ENCODE data around the gene PAGE2B.
A peak's percentile ranks its signal among the peaks of the same experiment; 100 is the strongest.
"Not testable (repeated sequence)": the region's sequence is repeated elsewhere in the genome, so short reads cannot be mapped to it uniquely, and the experiment has no call there.

The PAGE2B gene, protein sequence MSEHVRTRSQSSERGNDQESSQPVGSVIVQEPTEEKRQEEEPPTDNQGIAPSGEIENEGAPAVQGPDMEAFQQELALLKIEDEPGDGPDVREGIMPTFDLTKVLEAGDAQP

DNA sequence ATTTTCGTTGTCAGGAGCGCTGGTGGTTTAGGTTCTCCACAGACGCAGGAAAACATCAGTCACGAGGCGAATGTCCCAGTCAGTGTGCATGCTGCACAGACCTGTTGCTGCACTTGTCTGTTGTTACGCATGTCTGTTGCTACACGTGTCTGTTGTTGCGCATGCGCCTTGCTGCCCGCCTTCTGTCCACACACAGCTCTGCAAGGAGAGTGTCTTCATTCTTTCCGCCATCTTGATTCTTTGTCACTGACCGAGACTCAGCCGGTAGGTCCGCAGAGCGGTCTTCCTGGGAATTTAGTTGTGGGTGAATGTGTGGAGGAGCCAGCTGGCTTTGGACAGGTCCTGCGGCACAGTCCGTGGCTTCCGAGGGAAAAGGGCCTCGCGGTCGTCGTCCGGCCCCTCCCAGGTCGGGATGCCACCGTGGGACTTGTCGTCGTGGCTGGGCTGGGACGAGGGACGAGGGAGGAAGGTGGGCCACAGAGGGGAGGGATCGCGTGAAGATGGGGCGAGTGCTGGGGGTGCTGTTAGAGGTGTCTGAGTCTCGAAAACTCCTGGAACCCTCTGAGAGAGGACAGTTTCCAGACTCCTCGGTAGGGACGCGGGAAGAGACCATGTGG is at the start of gene PAGE2B:
Gene PAGE2B, plus strand, starts transcription at position 180 of the 617 bp plus-strand sequence. CDS start 1,012 bp downstream, outside the sequence.
- no peak for DNase-seq (ENCODE audit: low spot score)

DNA sequence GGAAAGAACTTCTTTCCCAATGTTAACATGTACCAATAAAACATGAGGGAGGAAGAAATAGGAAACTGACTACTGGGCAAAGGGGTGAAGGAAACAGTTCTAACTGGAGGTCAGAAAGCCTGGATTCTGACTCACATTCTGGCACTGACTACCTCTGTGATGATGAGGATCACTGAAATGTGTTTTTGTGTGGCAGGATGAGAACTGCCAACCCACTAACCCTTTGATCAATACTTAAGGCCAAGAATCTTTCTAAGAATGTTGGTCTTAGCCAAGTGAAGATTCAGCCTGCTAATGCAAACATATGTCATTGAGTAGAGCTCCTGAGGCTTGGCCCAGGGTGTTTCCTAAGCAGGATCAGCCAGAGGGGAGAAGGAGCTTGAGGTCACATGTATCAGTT is 48.7 kb upstream of the PAGE2B start:
- peak; percentile 24 for DNase-seq (ENCODE audit: low spot score)

DNA sequence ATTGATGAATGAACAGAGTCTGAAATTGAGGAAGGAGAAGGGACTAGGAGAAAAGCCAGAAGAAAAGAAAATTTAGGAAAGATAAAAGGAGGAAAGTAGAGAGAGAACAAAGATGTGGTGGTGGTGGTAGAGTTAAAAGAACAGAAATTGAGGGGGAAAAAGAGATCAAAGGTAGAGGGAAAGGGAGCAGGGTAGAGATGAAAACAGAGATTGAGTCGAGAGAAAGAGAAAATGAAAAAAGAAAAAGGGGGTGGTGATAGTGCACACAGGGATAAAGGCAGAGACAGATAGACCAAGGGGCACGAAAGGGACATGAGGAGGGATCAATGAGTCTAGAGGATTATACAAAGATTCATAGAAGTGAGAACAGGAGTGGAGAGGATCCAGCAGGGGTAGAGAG is 48.0 kb upstream of the PAGE2B start:
- no peak for DNase-seq (ENCODE audit: low spot score)

DNA sequence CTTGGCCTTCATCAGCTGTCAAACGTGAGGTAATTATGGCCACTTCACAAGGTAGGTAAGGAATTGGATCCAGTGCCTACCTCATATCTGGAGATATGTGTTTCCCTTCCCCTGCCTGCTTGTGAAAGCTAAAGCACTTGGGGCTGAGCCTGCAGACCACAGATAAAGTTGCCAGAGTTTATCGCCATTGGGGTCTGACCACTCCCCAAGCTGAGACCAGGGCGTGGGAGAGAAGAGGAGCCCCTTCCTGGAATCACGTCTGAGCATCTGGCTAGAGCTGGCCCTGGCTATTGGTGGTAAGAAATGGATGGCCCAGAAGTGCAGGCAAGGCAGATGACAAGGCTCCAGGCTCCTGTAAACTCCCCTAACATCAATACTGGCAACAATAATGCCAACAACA is 46.8 kb upstream of the PAGE2B start:
- DNase-seq (ENCODE audit: low spot score), result no peak

DNA sequence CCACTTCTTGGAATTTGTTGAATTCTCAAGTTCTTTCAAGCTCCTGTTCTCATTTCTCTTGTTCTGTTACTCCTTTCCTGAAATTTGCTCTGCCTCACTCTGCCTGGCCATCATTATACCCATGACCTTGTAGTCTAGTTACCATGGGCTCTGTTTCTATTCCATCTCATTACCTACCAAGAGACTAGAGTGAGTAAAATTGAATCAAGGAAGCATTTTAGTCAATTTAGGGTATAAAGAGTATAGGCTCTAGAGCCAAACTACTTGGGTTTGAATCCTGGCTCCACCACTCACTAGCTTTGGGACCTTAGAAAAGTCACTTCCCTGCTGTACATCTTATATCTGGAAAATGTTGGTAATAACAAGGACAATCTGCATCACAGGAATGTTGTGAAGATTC is 46.2 kb upstream of the PAGE2B start:
- no peak for DNase-seq (ENCODE audit: low spot score)

DNA sequence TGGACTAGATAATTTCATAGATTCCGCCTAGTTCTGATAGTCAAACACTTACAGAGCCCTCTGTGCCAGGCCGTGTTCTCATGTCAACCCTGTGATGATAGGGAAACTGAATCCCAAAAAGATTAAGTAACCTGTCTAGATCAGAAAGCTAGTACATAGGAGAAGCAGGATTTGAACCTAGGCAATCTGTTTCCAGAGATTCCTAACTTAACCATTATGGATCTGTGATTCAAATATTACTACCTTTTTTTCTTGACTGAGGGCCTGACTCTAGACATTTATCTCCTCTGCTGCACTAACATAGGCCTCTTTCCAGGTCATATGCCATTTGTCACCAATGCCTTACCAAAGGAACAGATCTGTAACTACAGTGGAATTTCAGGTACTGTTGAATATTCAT is 45.5 kb upstream of the PAGE2B start:
- DNase-seq (ENCODE audit: low spot score), result no peak

DNA sequence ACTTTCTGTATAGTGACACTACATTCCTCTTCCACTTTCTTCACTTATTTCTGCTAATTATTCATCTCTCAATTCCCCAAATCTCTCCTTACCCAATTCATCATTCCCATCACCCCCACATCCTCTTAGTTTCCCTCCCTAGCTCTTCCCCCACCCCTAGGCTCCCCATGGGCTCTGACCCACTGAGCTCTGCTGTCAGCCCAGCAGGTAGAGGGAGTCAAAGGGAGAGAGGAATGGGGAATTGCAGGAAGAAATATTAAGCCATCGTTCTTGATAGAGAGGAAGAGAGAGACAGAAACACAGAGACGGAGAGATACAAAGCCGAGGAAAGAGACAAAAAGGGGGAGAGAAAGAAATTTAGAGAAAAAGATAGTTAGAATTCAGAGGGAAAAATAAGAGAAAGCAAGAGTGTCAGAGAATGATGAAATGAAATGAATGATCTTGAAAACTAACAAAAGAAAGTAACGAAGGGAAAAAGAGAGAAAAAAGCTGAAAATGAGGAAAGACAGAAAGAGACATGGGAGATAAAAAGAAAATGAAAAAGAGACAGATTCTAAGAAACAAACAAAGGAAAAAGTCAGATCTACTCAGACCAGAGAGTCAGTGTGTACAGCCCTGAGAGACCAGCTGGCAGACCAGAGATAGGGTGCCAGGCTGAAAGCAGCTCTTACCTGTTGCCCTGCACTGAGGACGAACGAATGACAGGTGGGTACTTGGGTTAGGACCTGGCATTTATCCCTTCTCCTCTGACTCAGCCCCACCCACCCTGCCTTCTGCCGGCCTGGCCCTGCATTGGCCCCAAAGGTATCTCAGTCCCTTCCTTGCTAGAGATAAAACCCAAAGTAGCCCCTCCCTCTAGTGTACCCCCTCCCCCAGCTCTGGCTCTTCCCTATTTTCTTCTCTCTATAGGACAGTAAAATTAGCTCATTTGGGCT is 44.3 kb upstream of the PAGE2B start, which contains the start of gene ALAS2:
Gene ALAS2, minus strand, starts transcription at position 707 of the 935 bp plus-strand sequence. CDS start 4,977 bp downstream, outside the sequence.
- no peak for DNase-seq (ENCODE audit: low spot score)

DNA sequence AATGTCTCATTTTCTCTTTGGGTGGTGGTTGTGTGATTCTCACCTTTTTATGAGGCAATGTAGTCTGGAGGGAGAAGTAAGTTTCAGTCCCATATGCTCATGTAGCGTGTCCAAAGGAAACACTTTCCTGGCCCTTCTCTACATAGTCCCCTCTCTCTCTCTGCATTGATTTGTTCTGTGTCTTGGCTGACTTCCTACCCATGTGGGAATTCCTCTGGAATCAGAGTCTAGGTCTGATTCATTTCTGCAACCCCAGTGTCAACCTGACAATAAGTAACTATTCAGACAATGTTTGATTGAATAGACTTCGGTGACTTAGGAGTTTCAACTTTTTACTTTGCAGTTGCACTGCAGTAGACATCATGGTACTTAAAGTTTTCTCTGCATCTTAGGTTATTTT is 41.4 kb upstream of the PAGE2B start:
- no peak for DNase-seq (ENCODE audit: low spot score)

DNA sequence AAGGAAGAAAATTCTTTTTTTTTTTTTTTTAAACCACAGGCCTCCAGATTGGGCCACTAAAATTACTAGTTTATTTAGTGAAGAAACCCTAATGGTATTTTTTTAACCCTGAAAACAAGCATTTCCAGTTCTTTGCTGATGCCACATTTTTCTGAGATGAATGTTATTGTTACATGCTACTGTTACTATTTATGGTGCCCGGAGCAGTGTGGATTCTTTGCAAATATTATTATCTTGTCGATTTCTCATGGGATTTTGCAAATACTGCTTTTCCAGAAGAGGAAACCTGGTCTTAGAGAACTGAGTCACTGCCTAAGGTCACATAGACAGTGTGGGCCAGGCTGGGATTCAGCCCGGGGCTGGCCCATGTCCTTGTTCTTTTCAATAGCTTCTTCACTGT is 35.4 kb upstream of the PAGE2B start:
- DNase-seq (ENCODE audit: low spot score), result no peak

DNA sequence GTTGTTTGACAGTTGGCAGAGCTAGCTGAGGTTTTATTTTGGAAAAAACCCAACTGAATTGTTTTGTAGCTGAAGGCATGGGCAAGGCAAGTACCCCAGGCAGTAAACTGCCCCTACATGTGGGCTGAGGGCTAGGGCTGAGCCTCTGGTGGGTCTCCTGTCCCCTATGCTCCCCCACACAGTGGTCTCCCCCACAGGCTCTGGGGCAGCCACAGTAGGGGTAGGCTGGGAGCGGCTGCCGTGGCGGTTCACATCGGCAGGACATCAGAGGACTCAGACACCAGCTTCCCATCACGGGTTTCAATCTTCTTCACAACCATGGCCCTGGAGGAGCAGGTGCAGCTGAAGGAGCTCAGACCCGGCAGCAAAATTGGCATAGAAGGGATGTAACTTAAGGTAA is 33.3 kb upstream of the PAGE2B start:
- DNase-seq (ENCODE audit: low spot score), result no peak

DNA sequence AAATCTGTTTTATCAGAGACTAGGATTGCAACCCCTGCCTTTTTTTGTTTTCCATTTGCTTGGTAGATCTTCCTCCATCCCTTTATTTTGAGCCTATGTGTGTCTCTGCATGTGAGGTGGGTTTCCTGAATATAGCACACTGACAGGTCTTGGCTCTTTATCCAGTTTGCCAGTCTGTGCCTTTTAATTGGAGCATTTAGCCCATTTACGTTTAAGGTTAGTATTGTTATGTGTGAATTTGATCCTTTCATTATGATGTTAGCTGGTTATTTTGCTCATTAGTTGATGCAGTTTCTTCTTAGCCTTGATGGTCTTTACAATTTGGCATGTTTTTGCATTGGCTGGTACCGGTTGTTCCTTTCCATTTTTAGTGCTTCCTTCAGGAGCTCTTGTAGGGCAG is 24.2 kb upstream of the PAGE2B start:
- not testable (repeated sequence) for DNase-seq (ENCODE audit: low spot score)

DNA sequence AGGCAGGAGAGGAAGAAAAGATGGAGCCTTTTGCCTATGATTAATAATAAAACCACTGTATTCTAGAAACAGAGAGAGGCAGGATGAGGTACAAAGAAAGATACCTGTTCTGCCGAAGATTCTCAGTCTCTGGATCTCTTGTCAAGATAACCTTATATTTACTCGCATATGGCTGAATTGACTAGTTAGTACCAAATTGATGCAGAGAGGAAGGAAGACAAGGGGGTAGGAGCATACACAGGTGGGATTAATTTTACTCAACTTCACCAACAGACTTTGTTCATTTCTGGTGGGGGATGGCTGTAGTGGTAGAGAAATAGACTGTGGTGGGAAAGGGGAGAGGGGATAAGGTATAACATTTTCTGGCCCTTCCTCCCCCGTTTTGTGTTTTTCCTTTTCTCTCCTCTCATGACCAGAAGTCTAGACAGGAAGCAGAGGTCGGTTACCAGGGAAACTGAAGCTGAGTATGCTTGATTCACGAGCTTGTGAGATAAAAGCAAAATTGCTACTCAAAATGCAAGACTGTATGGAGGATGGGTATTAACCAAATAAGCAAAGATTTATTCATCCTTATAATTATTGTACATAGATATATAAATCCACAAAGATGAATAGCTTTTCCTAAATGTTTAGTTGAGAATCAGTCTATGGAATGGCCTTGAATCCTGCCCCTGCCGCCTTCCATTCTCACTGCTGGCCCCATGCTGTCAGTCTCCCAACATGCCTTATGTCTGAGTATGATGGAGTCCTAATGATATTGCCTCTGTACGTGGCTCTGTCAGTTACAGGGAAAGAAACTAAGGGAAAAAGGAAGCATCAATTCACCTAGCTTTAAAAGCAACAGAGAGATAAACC is 17.8 kb upstream of the PAGE2B start:
- no peak for DNase-seq (ENCODE audit: low spot score)

DNA sequence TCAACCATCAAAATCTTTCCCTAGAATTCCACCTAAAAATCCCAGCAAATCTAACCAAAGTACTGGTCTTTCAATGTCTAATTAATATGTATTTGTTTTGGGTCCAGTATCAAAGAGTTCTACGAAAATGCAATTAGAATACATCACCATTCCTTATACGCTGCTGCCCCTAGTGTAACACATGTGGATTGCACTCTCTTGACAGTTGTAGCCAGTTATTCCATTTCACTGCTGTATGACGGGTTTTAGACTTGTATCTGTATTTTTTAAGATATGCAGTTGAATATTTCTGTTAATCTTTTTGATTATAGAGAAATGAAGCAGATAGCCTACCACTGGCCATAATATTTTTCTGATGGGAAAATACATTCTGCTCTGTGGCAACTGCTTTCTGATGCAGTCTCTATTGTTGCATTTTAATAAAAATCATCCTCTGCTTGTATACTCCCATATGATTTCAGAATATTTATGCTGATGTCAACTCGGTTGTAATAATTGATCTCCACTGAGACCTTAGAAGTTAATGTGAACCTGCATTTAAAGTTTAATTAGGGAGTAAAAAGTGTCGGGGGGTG is 17.1 kb upstream of the PAGE2B start:
- peak; percentile 52 for DNase-seq (ENCODE audit: low spot score)

DNA sequence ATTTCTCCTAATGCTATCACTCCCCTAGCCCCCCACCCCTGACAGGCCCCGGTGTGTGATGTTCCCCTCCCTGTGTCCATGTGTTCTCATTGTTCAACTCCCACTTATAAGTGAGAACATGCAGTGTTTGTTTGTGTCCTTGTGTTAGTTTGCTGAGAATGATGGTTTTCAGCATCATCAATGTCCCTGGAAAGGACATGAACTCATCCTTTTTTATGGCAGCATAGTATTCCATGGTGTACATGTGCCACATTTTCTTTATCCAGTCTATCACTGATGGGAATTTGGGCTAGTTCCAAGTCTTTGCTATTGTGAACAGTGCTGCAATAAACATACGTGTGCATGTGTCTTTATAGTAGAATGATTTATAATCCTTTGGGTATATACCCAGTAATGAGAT is 7.7 kb upstream of the PAGE2B start:
- not testable (repeated sequence) for DNase-seq (ENCODE audit: low spot score)

DNA sequence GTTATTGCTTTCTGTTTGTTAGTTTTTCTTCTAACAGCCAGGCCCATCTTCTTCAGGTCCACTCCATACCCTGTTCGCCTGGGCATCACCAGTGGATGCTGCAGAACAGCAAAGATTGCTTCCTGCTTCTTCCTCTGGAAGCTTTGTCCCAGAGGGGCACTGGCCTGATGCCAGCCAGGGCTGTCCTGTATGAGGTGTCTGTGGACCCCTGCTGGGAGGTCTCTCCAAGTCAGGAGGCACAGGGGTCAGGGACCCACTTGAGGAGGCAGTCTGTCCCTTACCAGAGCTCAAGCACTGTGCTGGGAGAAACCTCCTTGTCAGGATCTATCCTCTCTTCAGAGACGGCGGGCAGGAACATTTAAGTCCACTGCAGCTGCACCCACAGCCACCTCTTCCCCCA is 2.5 kb upstream of the PAGE2B start:
- no peak for DNase-seq (ENCODE audit: low spot score)

DNA sequence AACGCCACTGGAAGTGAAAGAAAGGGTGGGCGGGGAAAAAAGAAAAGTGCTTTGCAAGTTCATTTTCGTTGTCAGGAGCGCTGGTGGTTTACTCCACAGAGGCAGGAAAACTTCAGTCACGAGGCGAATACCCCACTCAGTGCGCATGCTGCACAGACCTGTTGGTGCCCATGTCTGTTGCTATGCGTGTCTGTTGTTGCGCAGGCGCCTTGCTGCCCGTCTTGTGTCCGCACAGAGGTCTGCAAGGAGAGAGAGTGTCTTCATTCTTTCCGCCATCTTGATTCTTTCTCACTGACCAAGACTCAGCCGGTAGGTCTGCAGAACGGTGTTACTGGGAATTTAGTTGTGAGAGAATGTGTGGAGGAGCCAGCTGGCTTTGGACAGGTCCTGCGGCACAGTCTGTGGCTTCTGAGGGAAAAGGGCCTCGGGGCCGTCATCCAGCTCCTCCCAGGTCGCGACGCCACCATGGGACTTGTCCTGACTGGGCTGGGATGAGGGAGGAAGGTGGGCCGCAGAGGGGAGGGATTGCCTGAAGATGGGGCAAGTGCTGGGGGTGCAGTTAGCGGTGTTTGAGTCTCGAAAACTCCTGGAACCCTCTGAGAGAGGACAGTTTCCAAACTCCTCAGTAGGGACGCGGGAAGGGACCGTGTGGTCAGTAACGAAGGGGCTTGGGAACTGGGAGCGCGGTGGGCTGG is 14.1 kb downstream of the PAGE2B start, which contains the start of gene PAGE2:
Gene PAGE2, plus strand, starts transcription at position 224 of the 695 bp plus-strand sequence. CDS start 1,003 bp downstream, outside the sequence.
- no peak for DNase-seq (ENCODE audit: low spot score)

DNA sequence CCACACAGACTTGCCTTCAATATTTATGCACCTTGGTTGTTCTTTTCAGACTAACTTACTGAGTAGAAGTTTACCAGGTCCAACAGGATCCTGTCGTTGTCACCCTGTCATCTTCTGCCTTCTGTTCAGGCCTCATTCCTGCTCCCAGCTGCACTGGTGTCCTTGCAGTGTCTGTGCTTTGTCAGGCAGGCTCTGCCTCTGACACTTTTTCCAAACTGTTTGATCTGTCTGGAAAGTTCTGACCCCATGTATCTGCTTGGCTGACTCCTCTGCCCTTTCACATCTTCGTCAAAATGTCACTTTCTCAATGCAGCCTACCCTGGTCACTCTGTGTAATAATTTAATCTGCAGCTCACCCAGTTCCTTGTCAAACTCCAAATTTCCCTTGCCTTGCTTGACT is 23.9 kb downstream of the PAGE2B start:
- DNase-seq (ENCODE audit: low spot score), result no peak

DNA sequence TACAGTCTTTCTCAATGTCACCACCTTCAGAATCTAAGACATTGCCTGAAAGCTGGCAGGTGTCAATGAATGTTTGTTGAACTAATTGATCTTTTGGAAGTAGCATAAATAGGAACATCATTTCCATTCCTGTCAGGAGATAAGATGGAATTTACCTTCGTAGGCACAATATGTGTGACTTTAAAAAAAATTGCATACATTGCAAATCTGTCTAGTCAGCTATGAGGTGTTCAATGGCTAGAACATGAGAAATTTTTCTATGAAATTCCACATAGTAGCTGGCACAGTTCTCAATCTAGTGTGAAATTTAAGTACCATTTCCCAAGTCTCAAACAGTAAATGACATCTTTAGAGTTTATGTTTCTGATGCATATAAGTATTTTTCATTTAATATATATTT is 24.3 kb downstream of the PAGE2B start:
- no peak for DNase-seq (ENCODE audit: low spot score)

DNA sequence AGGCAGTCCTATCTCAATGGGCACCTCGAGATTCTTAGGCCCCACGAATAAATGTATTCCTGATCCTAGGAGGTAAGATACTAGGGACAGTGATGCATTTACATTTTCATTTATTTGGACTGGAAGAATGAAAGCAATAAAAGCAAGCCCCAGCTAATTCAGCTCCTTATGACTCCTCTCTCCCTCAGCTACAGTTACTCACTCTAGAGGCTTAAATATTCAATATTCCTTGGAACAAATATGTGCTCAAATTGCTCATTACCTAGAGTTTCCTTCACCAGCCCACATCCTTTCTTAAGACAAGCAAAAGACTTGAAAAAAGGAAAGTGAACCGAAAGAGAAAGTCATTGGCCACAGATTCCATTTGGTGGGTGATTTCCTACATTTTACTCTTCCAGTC is 27.9 kb downstream of the PAGE2B start:
- DNase-seq (ENCODE audit: low spot score), result no peak

DNA sequence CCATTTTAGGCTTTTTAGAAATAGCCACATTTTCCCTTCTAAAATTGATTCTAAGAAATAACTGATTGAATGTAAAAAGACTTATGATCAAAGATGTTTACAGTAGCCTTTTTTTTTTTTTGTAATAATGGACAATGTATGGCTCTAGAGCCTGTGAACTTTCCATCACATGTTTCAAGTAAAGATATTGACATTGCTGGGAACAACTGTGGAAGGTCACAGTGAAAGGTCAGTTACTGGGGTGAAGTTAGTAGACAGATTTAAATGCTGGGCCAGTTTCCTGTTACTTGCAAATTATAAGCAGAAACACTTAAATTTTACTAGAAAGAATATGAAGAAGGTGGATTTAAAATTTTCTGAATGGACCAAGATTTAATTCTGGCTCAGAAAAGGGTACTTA is 32.4 kb downstream of the PAGE2B start:
- DNase-seq (ENCODE audit: low spot score), result no peak

DNA sequence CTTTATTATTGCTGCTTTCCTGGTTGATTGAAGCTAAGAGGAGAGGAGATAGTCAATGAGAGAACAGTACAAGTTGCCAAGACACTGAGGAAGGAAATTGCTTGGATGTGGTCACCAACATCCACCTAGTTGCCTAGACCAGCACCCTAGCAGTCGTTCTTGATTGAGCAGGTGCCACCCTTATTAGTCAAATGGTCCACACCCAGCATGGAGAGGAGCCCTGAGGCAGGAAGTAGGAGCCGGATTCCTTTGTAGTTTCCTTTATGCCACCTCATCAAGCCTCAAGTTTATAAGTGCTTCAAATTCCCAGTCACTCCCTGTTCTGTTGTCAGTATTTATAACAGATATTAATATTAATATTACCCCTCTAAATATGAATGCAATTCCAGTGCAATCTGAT is 33.1 kb downstream of the PAGE2B start:
- DNase-seq (ENCODE audit: low spot score), result no peak
